Liver (tissue), 5 donors: Measurements from ENCODE around the gene AKAP7. TPM values are rescaled to one million over a fixed set of nuclear protein-coding genes. Genes with fewer than 3 reads are reported as not detected.

Experiments used
- ATF3 ChIP-seq: IDR thresholded peaks from 2 replicates; pipeline ENCODE4 v1.6.1; 2016; ENCODE audit warnings: antibody characterized with exemption
- FOXA1 ChIP-seq: IDR thresholded peaks from 2 replicates; pipeline ENCODE4 v1.6.1; 2016; ENCODE audit warnings: antibody characterized with exemption
- FOXA2 ChIP-seq: IDR thresholded peaks from 2 replicates; pipeline ENCODE4 v1.6.1; 2016; ENCODE audit warnings: antibody characterized with exemption
- JUND ChIP-seq, 2 donors: IDR thresholded peaks; 2 replicates each; pipeline ENCODE4 v1.6.1; 2016; ENCODE audit warnings: antibody characterized with exemption in 2 of 2
- RXRA ChIP-seq, 2 donors: IDR thresholded peaks; 2 replicates each; pipeline ENCODE4 v1.6.1; 2017 to 2018; ENCODE audit warnings: antibody characterized with exemption in 2 of 2, mild to moderate bottlenecking in 1 of 2
- YY1 ChIP-seq: IDR thresholded peaks from 2 replicates; pipeline ENCODE4 v1.6.1; 2016; ENCODE audit warnings: antibody characterized with exemption, mild to moderate bottlenecking
- polyA plus RNA-seq, 2 donors: library from polyadenylated mRNA; stranded (reverse) in 1 of 2; unstranded in 1 of 2; fragments of 200-250 nt in 1 of 2; fragments of >200 nt in 1 of 2; fragmentation: Nextera tagmentation in 1 of 2; extraction: Ambion mirVana in 1 of 2; gene quantifications; one replicate each; pipeline versions ENCODE4 v1.2.1 to v1.2.3, GENCODE V29; 2013 to 2015
- total RNA-seq, 2 donors: library from RNA; depleted of rRNA; stranded (reverse); fragments of >200 nt; gene quantifications; one replicate each; pipeline ENCODE4 v1.2.3, GENCODE V29; 2014
- TF ChIP-seq, protein P1 (sequence below): IDR thresholded peaks from 2 replicates; pipeline ENCODE4 v1.6.1; 2016; ENCODE audit warnings: antibody characterized with exemption
- donor health status: healthy.
- donor health status: healthy.
- donor health status: healthy.

The AKAP7 gene
- total and polyA plus RNA-seq, 4 donors = 7.9 to 25.4 (median 17.7) TPM

- TF ChIP-seq JUND (IDR thresholded peaks at IDR 0.05) (no peak), ATF3 (no peak), FOXA1 (no peak), YY1 (no peak), RXRA (IDR thresholded peaks at IDR 0.05) (no peak), FOXA2 (no peak)
- TF ChIP-seq, protein P1, sequence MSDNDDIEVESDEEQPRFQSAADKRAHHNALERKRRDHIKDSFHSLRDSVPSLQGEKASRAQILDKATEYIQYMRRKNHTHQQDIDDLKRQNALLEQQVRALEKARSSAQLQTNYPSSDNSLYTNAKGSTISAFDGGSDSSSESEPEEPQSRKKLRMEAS = no peak
Measured at GRCh38 chr6:131331873-131332781, 196.9 kb downstream of the AKAP7 start (continued).

Other genes with a start within 250 kb of the AKAP7 start
- gene EPB41L2, start 72.2 kb upstream of the AKAP7 start, total RNA-seq = 10 to 100 TPM; 27.1 to 43.3 TPM
- gene EPB41L2, start 72.2 kb upstream of the AKAP7 start, polyA plus RNA-seq = 10 to 100 TPM in 1 of 2 donors, 1 to 10 TPM in 1; 10.0 to 10.2 TPM